SU-DHL-6 (cell line): ENCODE data around the gene SHISA9.

ENCODE experiments used
- CTCF ChIP-seq: fragments of 200-600 bp; sonication (generic); IDR thresholded peaks from one replicate; pipeline ENCODE4 v1.5.1; 2017; ENCODE audit warnings: antibody characterized with exemption, mild to moderate bottlenecking, low read length, moderate library complexity; ENCODE audit not compliant: insufficient read depth, poor library complexity, severe bottlenecking
- EZH2phosphoT487 ChIP-seq: fragments of 200-600 bp; sonication (generic), shearing (Covaris generic); conservative IDR thresholded peaks from 2 replicates; pipeline ENCODE4 v1.6.1; 2018; ENCODE audit warnings: mild to moderate bottlenecking, antibody characterized with exemption, low read length, moderate library complexity, mixed read lengths

- no peak for TF ChIP-seq CTCF
- no peak for TF ChIP-seq EZH2phosphoT487
Observed at GRCh38 chr16:13080531-13080930, 179.1 kb downstream of the SHISA9 start.
